Measurements from ENCODE around the gene CD302.
A peak's percentile ranks its signal among the peaks of the same experiment; 100 is the strongest.
"Not testable (repeated sequence)": the region's sequence is repeated elsewhere in the genome, so short reads cannot be mapped to it uniquely, and the experiment has no call there.

CD302 gene

GRCh38 chr2:159797543-159798375 lies at the start of gene CD302:
CD302 (minus strand) TSS chr2:159798208; CDS start chr2:159798198, 10 bp downstream.
- DNase-seq, result peak; percentile 23

GRCh38 chr2:159846564-159846963 lies 48.6 kb upstream of the CD302 start:
- no peak for DNase-seq

- DNase-seq, result no peak
These were observed 42.6 kb upstream of the CD302 start for GRCh38 chr2:159840616-159841015.

DNA sequence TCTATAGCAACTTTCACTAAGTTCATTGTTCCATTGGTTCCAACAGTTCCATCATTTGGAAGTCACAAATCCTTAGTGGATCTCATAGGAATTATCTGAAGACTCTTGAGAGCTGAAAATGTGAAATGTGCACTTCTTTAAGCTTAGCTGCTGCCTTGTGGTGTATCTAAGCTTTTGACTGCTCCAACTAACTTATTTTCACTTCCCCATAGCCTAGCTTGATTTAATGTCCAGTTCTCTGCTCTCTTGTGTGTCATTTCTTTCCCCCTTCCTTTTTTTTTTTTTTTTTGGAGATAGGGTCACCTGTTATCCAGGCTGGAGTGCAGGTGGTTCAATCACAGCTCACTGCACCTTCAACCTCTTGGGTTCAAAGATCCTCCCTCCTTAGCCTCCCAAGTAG lies 34.9 kb upstream of the CD302 start:
- DNase-seq, result no peak

GRCh38 chr2:159832026-159832425 lies 34.0 kb upstream of the CD302 start:
- DNase-seq, result no peak

GRCh38 chr2:159829376-159829775 lies 31.4 kb upstream of the CD302 start:
- DNase-seq, result no peak

DNA sequence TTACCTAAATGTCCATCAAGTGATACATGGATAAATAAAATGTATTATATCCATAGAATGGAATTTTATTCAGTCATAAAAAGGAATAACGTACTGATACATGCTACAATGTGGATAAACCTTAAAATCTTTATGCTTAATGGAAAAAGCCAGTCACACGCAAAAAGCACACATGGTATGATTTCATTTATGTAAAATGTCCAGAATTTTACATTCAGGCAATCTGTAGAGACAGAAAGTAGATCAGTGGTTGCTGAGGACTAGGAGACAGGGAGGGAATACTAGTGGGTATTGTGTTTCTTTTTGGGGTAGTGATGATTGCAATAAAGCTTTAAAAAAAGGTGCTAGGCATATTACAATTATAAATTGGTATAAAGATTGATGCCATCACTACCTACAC lies 30.7 kb upstream of the CD302 start:
- DNase-seq, result no peak

GRCh38 chr2:159822478-159822833 lies 24.4 kb upstream of the CD302 start:
- DNase-seq, result not testable (repeated sequence)

- not testable (repeated sequence) for DNase-seq
These were observed 23.9 kb upstream of the CD302 start for GRCh38 chr2:159821775-159822477.

GRCh38 chr2:159818940-159819339 lies 20.9 kb upstream of the CD302 start:
- DNase-seq, result no peak

DNA sequence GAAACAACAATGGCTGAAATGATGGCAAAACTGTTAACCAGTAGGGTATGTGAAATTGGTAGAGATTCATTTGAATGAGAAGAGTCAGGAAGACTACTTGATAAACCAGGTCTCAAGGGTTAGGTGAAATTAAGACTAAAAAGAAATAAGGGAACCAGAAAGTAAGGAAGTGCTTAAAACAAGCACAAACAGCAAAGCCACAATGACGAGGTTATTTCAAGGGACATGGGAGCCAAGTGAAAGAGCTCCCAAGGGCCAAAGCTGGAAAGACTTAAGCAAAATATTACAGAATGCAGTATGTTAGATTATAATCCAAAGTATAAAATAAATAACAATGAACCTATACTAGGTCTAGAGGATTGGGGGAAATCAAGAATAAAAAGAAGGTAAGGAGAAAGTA lies 19.3 kb upstream of the CD302 start:
- DNase-seq, result no peak

- no peak for DNase-seq
These were observed 13.2 kb upstream of the CD302 start for GRCh38 chr2:159811232-159811631.

DNA sequence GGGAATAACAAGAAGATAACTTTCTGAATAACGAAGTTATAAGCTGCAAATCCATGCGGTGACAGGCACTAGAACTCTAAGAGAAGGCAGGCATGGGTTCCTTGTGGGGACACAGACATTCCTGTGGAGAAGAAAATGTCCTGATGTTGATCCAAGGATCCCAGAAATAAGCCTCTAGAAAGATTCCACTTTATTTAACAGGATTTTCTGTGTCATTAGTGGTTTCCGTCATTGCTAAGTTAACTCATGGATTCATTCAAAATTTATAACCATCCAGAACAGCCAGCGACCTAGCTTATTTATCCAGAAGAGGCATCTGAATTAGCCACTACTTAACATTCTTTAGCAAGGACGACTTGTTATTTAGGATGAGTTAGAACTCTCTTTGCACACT lies 10.0 kb upstream of the CD302 start:
- DNase-seq, result no peak

DNA sequence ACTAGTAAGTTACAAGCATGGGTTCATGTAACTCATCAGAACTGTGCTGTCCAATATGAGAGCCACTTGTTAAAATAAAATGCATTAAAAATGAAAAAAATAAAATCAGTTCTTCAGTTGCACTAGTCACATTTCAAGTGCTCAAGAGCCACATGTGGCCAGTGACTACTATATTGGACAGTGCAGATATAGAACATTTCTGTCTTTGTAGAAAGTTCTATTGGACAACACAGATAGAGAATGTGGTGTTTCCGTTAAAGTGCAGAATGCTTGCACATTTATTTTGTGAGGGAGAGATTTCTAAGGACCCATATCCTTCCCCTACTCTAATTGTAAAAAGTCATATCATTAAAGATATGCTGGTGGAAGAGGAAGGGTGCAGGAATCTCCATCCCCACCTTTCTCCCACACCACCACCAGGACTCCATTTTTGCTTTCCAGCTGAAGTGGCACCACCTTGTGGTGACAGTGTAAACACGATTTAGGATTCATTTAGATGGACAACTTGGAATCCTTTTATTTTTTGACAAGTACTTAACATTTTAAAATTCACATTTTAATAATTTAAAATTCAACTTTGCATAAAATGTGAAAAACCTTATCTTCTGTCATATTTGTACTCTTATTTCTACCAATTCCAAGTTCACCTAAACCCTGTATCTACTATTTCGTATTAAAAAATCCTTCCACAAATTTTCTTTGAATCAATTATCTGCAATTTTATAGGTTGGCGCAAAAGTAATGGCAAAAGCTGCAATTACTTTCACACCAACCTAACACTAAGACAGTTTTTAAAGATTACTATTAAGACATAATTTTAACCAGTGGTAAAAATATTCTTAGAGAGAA lies 9.4 kb upstream of the CD302 start:
- peak; percentile 1 for DNase-seq

- DNase-seq, result no peak
These were observed 6.9 kb upstream of the CD302 start for GRCh38 chr2:159804941-159805340.

DNA sequence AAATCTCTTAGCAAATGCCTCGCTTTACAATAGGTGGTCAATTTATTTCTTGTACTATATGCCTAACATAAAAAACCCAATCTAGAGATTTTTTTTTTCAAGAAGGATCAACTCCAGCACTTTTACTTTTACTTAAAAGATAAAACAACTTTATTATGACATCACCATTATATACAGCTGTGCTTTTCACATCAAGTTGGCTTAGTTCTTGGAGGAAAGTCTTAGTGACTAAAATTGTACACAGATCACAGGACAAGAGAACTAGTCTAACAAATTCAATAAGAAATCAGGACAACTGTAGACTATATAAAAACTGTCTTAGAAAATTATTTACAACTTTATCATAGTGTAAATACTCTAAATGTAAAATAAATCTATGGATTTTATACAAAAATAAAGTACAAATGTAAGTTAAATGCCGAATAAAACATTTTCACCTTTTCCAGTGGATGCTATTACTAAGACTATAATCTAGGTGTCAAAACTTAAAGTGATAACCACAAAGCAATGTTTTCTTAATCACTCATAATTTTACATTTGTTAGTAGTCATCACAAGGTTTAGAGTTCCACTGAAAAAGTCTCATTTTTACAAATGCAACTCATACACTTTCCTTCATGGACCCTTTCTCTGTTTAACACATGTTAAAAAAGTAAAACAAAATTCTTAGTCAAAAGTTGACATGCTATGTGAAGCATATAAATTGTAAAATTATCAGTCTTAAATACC lies 5.4 kb upstream of the CD302 start:
- no peak for DNase-seq

GRCh38 chr2:159802673-159803072 lies 4.7 kb upstream of the CD302 start:
- no peak for DNase-seq

DNA sequence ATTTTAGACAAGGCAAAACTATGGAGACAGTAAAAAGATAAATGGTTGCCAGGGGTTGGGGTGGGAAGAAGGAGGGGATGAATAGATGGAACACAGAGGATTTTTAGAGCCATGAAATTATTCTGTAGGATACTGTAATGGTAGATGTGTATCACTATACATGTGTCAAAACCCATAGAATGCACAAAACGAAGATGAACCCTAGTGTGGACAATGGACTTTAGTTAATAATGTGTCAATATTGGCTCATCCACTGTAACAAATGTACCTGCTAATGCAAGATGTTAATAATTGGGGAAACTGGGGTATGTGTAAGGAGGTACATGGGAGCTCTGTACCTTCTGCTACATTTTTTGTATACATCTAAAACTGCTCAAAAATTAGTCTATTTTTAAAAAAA lies 1.8 kb upstream of the CD302 start:
- DNase-seq, result no peak

DNA sequence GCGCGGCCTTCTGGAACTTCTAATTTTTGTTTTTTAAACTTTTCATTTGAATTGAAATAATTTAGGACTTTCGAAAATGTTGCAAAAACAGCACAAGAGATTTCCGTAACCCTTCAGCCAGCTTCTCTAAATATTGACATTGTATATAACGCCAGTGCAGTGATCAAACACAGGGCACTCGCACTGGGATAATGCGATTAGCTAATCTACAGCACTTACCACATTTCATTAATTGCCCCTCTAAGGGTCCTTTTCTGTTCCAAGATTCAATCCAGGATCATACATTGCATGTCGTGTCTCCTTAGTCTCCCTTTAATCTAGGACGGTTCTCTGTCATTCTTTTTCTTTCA lies 343 bp upstream of the CD302 start:
- no peak for DNase-seq

DNA sequence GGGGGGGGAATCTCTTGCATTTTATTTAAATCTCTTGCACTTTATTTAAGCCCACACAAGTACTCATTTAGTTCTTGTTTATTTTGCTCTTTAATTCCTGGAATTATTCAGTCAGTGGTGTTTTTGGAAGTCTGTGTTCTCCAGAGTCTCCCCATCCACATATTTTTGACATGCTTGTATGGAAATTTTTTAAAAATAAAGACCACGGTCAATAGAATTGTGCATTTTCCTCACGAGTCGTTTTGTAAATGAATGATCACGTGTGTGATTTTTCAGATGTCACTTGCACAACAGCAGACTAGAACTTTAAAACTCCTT lies 824 bp downstream of the CD302 start:
- DNase-seq, result no peak

GRCh38 chr2:159795841-159796690 lies 1.9 kb downstream of the CD302 start:
- no peak for DNase-seq

DNA sequence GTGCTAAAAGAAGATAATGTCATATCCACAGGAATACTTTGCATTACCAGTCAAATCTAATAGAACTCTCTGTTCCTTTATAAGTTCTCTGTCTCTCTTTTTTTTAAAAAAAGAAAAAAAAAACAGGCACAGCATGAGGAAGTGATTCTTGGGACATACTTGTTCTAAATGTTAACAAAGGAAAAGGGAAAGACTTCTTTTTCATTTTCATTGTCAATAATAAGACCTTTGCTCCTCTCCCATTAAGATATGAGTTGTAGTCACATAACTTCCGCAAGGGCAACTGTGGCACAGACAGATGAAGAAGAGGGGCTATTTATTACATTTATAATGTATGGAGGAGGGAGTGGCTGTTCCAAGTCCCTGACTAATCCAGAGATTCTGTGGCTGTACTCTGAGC lies 4.7 kb downstream of the CD302 start:
- DNase-seq, result no peak

All from NCI-H1092 (cell line).